Measurements from ENCODE around the gene PSME3IP1. TPM values are rescaled to one million over a fixed set of nuclear protein-coding genes. Genes with fewer than 3 reads are reported as not detected.

PSME3IP1 gene
- polyA plus RNA-seq, 1 experiment, result 96.5 TPM

DNA sequence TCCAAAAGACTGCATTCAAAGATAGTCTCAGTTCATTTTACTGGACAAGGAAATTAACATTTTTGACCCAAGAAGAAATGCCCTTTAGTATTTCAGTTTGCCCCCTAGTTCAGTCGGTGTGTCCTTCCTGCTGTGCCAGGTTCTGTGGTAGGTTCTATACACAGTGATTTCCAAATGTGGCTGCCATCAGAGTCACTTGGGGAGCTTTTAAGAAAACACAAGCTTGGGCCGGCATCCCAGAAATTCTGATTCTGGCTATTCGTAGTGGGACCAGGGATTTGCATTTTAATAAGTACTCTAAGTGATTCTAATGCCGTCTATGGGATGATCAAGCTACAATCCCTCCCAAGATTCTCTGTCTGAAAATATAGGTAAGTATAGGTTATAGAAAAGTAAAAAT lies 10.4 kb upstream of the PSME3IP1 start:
- TF ChIP-seq, protein P1, sequence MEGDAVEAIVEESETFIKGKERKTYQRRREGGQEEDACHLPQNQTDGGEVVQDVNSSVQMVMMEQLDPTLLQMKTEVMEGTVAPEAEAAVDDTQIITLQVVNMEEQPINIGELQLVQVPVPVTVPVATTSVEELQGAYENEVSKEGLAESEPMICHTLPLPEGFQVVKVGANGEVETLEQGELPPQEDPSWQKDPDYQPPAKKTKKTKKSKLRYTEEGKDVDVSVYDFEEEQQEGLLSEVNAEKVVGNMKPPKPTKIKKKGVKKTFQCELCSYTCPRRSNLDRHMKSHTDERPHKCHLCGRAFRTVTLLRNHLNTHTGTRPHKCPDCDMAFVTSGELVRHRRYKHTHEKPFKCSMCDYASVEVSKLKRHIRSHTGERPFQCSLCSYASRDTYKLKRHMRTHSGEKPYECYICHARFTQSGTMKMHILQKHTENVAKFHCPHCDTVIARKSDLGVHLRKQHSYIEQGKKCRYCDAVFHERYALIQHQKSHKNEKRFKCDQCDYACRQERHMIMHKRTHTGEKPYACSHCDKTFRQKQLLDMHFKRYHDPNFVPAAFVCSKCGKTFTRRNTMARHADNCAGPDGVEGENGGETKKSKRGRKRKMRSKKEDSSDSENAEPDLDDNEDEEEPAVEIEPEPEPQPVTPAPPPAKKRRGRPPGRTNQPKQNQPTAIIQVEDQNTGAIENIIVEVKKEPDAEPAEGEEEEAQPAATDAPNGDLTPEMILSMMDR (IDR thresholded peaks at IDR 0.05; ENCODE audit: insufficient read depth, low read depth, low read length), result no peak
- ChIA-PET POLR2A (interaction anchor here (0.9 kb wide), 1 partner anchor 49 kb away, joined by 3 read pairs; no protein-coding TSS in a partner anchor), CTCF (no interaction called here)
- Histone ChIP-seq H3K36me3 (ENCODE audit: control insufficient read depth, insufficient read depth, low read length) (no peaks in the 10 kb centered on the region), H3K4me3 (ENCODE audit: low read depth, low read length) (no peak overlapping the region), H3K27me3 (ENCODE audit: control insufficient read depth, insufficient read depth, low read length) (no peaks in the 10 kb centered on the region)
- no peak for DNase-seq (ENCODE audit: low read depth)

DNA sequence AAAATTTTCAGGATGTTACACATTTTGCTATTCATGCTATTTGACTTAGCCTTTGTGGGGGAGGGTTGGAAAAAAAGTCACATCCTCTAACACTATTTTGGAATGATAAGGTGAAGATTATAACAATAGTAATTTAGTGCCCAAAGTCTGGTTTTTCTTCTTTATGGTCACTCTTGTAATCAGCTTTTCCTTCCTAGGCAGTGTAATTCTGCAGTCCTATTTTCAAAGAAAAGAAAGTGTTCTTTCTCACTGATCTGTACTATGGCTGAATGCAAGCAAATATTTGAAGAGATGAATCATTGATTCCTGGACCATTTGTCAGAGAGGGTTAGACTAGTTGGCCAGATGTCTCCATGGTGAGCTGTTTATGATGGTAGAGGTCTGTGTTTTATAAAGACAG lies 8.7 kb upstream of the PSME3IP1 start:
- no peaks in the 10 kb centered on the region for H3K27me3 ChIP-seq (ENCODE audit: control insufficient read depth, insufficient read depth, low read length)
- H3K36me3 ChIP-seq (ENCODE audit: control insufficient read depth, insufficient read depth, low read length), result no peaks in the 10 kb centered on the region; the same call in 1 of the 2 replicates
- peak; percentile 82 for DNase-seq (ENCODE audit: low read depth)
- H3K4me3 ChIP-seq (ENCODE audit: low read depth, low read length), result no peak overlapping the region
- ChIA-PET POLR2A (no interaction called here), CTCF (interaction anchor here (1.0 kb wide), 1 partner anchor 12 kb away, joined by 3 read pairs; no protein-coding TSS in a partner anchor)
- TF ChIP-seq, protein P1 (IDR thresholded peaks at IDR 0.05; ENCODE audit: insufficient read depth, low read depth, low read length), result no peak

DNA sequence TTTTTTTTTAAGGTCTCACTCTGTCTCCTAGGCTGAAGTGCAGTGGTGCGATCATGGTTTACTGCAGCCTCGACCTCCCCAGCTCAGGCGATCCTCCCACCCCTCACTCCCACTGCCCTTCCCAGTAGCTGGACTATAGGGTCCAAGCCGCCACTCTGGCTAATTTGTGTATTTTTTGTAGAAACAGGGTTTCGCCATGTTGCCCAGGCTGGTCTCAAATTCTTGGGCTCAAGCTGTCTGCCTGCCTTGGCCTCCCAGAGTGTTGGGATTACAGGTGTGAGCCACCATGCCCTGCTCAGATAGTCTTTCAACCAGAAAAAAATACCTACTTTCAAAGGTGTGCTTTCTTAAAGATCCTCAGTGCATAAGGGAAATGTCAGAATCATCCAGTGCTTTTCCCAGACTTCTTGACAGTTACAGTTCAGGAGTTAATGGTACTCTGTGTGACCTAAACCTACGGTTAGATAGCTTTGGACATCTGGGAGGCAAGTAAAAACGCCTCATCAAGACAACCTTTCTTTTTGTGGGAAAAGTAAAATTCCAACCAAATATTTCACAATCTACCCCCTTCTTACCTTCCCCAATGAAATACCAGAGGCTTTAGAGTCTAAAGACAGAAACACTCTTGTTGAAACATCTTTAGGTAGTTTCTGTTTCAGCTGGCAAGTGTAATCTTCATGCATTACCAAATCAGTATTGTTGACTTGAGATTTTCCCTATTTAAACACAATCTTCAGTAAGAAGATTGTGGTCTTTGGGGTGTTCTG lies 7.1 kb upstream of the PSME3IP1 start:
- no peaks in the 10 kb centered on the region; the same call in 1 of the 2 replicates for H3K36me3 ChIP-seq (ENCODE audit: control insufficient read depth, insufficient read depth, low read length)
- H3K27me3 ChIP-seq (ENCODE audit: control insufficient read depth, insufficient read depth, low read length), result no peaks in the 10 kb centered on the region
- H3K4me3 ChIP-seq (ENCODE audit: low read depth, low read length), result no peak overlapping the region
- TF ChIP-seq, protein P1 (IDR thresholded peaks at IDR 0.05; ENCODE audit: insufficient read depth, low read depth, low read length), result no peak
- ChIA-PET POLR2A (no interaction called here), CTCF (no interaction called here)
- DNase-seq (ENCODE audit: low read depth), result no peak

DNA sequence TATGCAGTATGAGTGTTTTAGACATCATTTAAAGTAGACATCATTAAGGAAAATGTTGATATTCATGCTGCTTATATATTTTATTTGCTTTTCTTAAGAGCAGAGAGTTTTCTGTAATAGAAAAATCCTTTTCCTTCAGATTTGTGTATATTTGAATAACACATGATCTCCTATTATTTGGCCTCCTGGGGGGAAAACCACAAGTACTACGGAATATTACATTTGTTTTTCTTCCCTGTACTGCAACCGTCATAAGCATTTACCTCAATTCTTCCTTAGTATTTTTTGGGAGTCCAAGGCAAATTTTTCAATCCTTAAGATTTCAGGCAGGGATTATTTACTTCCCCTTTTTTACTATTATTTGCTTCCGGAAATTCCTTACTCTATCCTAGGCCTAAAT lies 6.3 kb upstream of the PSME3IP1 start:
- Histone ChIP-seq H3K4me3 (ENCODE audit: low read depth, low read length) (no peak overlapping the region), H3K27me3 (ENCODE audit: control insufficient read depth, insufficient read depth, low read length) (no peaks in the 10 kb centered on the region), H3K36me3 (ENCODE audit: control insufficient read depth, insufficient read depth, low read length) (no peaks in the 10 kb centered on the region; the same call in 1 of the 2 replicates)
- TF ChIP-seq, protein P1 (IDR thresholded peaks at IDR 0.05; ENCODE audit: insufficient read depth, low read depth, low read length), result no peak
- no peak for DNase-seq (ENCODE audit: low read depth)
- ChIA-PET POLR2A (no interaction called here), CTCF (no interaction called here)

DNA sequence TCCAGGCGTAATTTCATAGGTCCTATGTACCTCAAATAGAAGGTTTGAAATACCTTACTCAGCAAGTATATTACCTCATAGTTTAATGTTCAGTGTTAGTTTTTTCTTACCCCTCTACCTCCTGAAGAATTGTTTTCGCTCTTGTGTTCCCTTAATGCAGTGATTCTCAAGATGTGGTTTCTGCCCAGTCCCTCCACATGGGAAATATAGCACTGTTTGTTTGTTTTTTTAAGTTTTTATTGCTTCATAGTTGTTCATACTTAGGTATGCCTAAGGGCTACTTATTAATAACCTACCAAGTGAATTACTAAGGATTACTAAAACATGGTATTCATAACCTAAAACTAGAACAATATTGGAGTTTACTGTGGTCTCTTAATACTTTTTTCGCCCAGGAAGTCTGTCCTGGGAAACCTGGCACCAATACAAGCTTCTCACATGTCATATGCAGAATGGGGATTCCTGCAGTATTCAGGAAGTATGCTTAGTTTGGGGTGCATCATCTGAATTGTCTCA lies 5.3 kb upstream of the PSME3IP1 start:
- peak; percentile 44 for DNase-seq (ENCODE audit: low read depth)
- POLR2A ChIA-PET, result no interaction called here

More for the DNA sequence above, 5.3 kb upstream of the PSME3IP1 start:
- H3K4me3 ChIP-seq (ENCODE audit: low read depth, low read length), result no peak overlapping the region
- TF ChIP-seq, protein P1 (IDR thresholded peaks at IDR 0.05; ENCODE audit: insufficient read depth, low read depth, low read length), result no peak
- CTCF ChIA-PET, result interaction anchor here (0.7 kb wide), 1 partner anchor 493 kb away, joined by 3 read pairs; no protein-coding TSS in a partner anchor
- H3K36me3 ChIP-seq (ENCODE audit: control insufficient read depth, insufficient read depth, low read length), result no peaks in the 10 kb centered on the region; the same call in 1 of the 2 replicates
- no peaks in the 10 kb centered on the region for H3K27me3 ChIP-seq (ENCODE audit: control insufficient read depth, insufficient read depth, low read length)

All from BJ (cell line).